HepG2 (cell line): ENCODE measurements around the gene B3GNT8. TPM values are rescaled to one million over a fixed set of nuclear protein-coding genes. Genes with fewer than 3 reads are reported as not detected.

Source experiments
- CBX2 ChIP-seq, 2 experiments: fragments of 200-600 bp in 1 of 2; sonication (generic); formaldehyde crosslinking in 1 of 2; IDR thresholded peaks; 2 replicates each; pipeline versions ENCODE4 v1.7.0 to v1.8.1; 2018 to 2022; ENCODE audit warnings: low read depth in 2 of 2, low read length in 1 of 2, mild to moderate bottlenecking in 1 of 2, missing genetic modification reagents in 1 of 2
- CCDC6 ChIP-seq: sonication (generic); formaldehyde crosslinking; IDR thresholded peaks from 2 replicates; pipeline ENCODE4 v1.8.1; 2022; ENCODE audit warnings: mild to moderate bottlenecking, missing genetic modification reagents, moderate library complexity
- CREB1 ChIP-seq, 2 experiments: fragments of 450-650 bp in 1 of 2; IDR thresholded peaks; 2 replicates each; pipeline ENCODE4 v1.6.1; 2016 to 2017; ENCODE audit warnings: control low read depth in 1 of 2, mild to moderate bottlenecking in 1 of 2, missing compliant biosample characterization in 1 of 2, missing genetic modification characterization in 1 of 2
- CREM ChIP-seq, 2 experiments: sonication (generic) in 1 of 2; formaldehyde crosslinking in 1 of 2; IDR thresholded peaks; 2 replicates each; pipeline versions ENCODE4 v1.4.0 to v1.6.1; 2016 to 2020; ENCODE audit warnings: antibody characterized with exemption in 1 of 2, mild to moderate bottlenecking in 1 of 2, missing genetic modification reagents in 1 of 2
- FOSL2 ChIP-seq: sonication (generic); formaldehyde crosslinking; IDR thresholded peaks from 2 replicates; pipeline ENCODE4 v1.4.0; 2020; ENCODE audit warnings: missing genetic modification reagents
- FOXC1 ChIP-seq: sonication (generic); formaldehyde crosslinking; IDR thresholded peaks from 2 replicates; pipeline ENCODE4 v1.8.0; 2022; ENCODE audit warnings: mild to moderate bottlenecking, missing genetic modification reagents, borderline replicate concordance
- GATAD1 ChIP-seq: IDR thresholded peaks from 2 replicates; pipeline ENCODE4 v1.6.1; 2016; ENCODE audit warnings: missing genetic modification reagents, missing compliant biosample characterization
- HMG20A ChIP-seq: IDR thresholded peaks from 2 replicates; pipeline ENCODE4 v1.6.1; 2016; ENCODE audit warnings: borderline replicate concordance
- HNRNPLL ChIP-seq: fragments of 200-400 bp; formaldehyde crosslinking; IDR thresholded peaks from 2 replicates; pipeline ENCODE4 v1.6.1; 2017; ENCODE audit warnings: mild to moderate bottlenecking, low read depth, low read length; ENCODE audit not compliant: poor library complexity, severe bottlenecking
- KMT2A ChIP-seq: sonication (generic); formaldehyde crosslinking; IDR thresholded peaks from 2 replicates; pipeline ENCODE4 v1.4.0; 2020; ENCODE audit warnings: missing genetic modification reagents
- MXI1 ChIP-seq: IDR thresholded peaks from 3 replicates; pipeline ENCODE4 v1.6.1; 2012; ENCODE audit warnings: low read depth, low read length, inconsistent platforms, borderline replicate concordance
- PRDM10 ChIP-seq: sonication (generic); formaldehyde crosslinking; IDR thresholded peaks from 2 replicates; pipeline ENCODE4 v1.4.0; 2020; ENCODE audit warnings: low read depth, missing genetic modification reagents
- SP2 ChIP-seq: sonication (generic); formaldehyde crosslinking; IDR thresholded peaks from 2 replicates; pipeline ENCODE4 v1.5.1; 2020; ENCODE audit warnings: mild to moderate bottlenecking, missing genetic modification reagents
- ZBTB34 ChIP-seq: sonication (generic); formaldehyde crosslinking; IDR thresholded peaks from 2 replicates; pipeline ENCODE4 v1.8.0; 2022; ENCODE audit warnings: mild to moderate bottlenecking, missing genetic modification reagents
- ZNF335 ChIP-seq: sonication (generic); formaldehyde crosslinking; IDR thresholded peaks from 2 replicates; pipeline ENCODE4 v1.4.0; 2020; ENCODE audit warnings: missing genetic modification reagents
- ZNF468 ChIP-seq: sonication (generic); formaldehyde crosslinking; IDR thresholded peaks from 2 replicates; pipeline ENCODE4 v1.8.0; 2022; ENCODE audit warnings: mild to moderate bottlenecking, moderate library complexity, missing genetic modification reagents
- ZNF557 ChIP-seq: sonication (generic); formaldehyde crosslinking; IDR thresholded peaks from 2 replicates; pipeline ENCODE4 v1.4.0; 2020; ENCODE audit warnings: missing genetic modification reagents
- ZNF883 ChIP-seq: sonication (generic); formaldehyde crosslinking; IDR thresholded peaks from 2 replicates; pipeline ENCODE4 v1.5.1; 2020; ENCODE audit warnings: mild to moderate bottlenecking, missing genetic modification reagents; ENCODE audit errors: not compliant biosample characterization
- polyA plus RNA-seq, 8 experiments: library from polyadenylated mRNA; depleted of rRNA in 3 of 8; stranded (reverse) in 7 of 8; unstranded in 1 of 8; fragments of >200 nt; fragmentation: Illumina TruSeq in 4 of 8; extraction: Trizol in 4 of 8; gene quantifications; 2 replicates each; pipeline versions ENCODE4 v1.2.1 to v1.2.3, GENCODE V29; 2011 to 2016; ENCODE audit warnings: low read depth in 4 of 8, missing spikeins in 1 of 8, mixed read lengths in 1 of 8; ENCODE audit not compliant: insufficient read depth in 1 of 8
- total RNA-seq, 5 experiments: library from RNA; depleted of rRNA; stranded (reverse); fragments of >200 nt; fragmentation: Illumina TruSeq; extraction: Trizol; gene quantifications; 2 replicates each; pipeline ENCODE4 v1.2.3, GENCODE V29; 2016; ENCODE audit warnings: low read depth in 1 of 5
- TF ChIP-seq, protein P1 (sequence below): sonication (generic); formaldehyde crosslinking; IDR thresholded peaks from 2 replicates; pipeline ENCODE4 v1.5.0; 2020; ENCODE audit warnings: mild to moderate bottlenecking, missing genetic modification reagents, borderline replicate concordance

The B3GNT8 gene
- total and polyA plus RNA-seq, 2 of the 13 experiments (the other 11 are each of a cell fraction or from before 2014, with no cell fraction given): 0.26 to 1.9 TPM

DNA sequence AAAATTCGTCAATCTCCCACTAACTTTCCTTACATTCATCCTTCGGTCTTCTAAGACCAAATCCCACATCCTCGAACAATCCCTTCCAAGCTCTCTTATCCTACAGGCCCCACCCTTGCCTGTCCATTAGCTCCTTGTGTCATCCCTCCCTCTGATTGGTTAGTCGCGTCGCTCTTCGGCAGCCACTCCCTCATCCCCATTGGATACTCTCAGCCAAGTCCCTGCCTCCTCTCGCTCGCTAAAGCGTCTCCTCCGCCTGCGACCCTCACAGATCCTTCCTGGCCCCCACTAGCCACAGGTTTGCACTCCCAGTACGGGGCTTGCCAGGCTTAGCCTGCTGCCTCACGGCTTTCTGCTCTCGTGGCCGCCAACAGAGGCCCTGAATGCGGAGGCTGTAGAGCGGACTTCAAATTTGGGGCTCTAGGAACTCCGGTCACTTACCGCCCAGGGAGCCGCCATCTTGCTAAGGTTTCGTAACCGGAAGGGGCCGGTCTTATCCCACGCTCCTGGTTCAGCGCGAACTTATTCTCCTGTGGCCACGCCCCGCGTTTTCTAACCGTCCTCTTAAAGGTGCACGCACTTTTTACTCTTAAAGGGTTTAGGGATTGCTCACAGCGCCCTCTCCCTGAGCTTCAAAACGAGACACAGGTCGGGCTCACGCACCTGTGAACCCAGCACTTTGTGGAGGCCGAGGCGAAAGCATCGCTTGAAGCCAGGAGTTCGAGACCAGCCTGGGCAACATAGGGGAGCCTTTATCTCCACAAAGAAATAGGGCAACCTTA, 12.5 kb upstream of the B3GNT8 start, which contains the start of gene DMAC2 (continued):
- no peak for TF ChIP-seq CBX2 (IDR thresholded peaks at IDR 0.05; ENCODE audit: low read depth, low read length)
- 0 out of 2 replicates have a peak, but pooled peaks have one; percentile 25 for TF ChIP-seq CBX2 (CRISPR knock-in tag; IDR thresholded peaks at IDR 0.05; ENCODE audit: low read depth)
- TF ChIP-seq HNRNPLL: peak; percentile 43
- peak; percentile 16 for TF ChIP-seq FOSL2 (CRISPR knock-in tag)
- peak; percentile 86 for TF ChIP-seq ZNF883 (CRISPR knock-in tag)
- TF ChIP-seq KMT2A: peak; percentile 50; the same call in 1 of the 2 replicates
- TF ChIP-seq SP2: peak; percentile 85
- peak; percentile 98 for TF ChIP-seq ZNF335
- TF ChIP-seq PRDM10 (CRISPR knock-in tag): 0 out of 2 replicates have a peak, but pooled peaks have one; percentile 35
- TF ChIP-seq MXI1: peak; percentile 28; the same call in 1 of the 3 replicates
- peak; percentile 77 for TF ChIP-seq CREM (IDR thresholded peaks at IDR 0.05)
- TF ChIP-seq CREM (CRISPR knock-in tag; IDR thresholded peaks at IDR 0.05): no peak
- no peak for TF ChIP-seq ZBTB34
- peak; percentile 38; the same call in 1 of the 2 replicates for TF ChIP-seq CREB1 (IDR thresholded peaks at IDR 0.05)
- peak; percentile 88 for TF ChIP-seq CREB1 (CRISPR knock-in tag; IDR thresholded peaks at IDR 0.05)
- no peak; the same call in 1 of the 2 replicates for TF ChIP-seq HMG20A (CRISPR knock-in tag)
- no peak for TF ChIP-seq ZNF468
- TF ChIP-seq CCDC6 (CRISPR knock-in tag): no peak
- TF ChIP-seq FOXC1 (CRISPR knock-in tag): peak; percentile 80
- TF ChIP-seq GATAD1 (CRISPR knock-in tag): peak; percentile 96
- TF ChIP-seq ZNF557 (CRISPR knock-in tag): no peak
- TF ChIP-seq, protein P1, sequence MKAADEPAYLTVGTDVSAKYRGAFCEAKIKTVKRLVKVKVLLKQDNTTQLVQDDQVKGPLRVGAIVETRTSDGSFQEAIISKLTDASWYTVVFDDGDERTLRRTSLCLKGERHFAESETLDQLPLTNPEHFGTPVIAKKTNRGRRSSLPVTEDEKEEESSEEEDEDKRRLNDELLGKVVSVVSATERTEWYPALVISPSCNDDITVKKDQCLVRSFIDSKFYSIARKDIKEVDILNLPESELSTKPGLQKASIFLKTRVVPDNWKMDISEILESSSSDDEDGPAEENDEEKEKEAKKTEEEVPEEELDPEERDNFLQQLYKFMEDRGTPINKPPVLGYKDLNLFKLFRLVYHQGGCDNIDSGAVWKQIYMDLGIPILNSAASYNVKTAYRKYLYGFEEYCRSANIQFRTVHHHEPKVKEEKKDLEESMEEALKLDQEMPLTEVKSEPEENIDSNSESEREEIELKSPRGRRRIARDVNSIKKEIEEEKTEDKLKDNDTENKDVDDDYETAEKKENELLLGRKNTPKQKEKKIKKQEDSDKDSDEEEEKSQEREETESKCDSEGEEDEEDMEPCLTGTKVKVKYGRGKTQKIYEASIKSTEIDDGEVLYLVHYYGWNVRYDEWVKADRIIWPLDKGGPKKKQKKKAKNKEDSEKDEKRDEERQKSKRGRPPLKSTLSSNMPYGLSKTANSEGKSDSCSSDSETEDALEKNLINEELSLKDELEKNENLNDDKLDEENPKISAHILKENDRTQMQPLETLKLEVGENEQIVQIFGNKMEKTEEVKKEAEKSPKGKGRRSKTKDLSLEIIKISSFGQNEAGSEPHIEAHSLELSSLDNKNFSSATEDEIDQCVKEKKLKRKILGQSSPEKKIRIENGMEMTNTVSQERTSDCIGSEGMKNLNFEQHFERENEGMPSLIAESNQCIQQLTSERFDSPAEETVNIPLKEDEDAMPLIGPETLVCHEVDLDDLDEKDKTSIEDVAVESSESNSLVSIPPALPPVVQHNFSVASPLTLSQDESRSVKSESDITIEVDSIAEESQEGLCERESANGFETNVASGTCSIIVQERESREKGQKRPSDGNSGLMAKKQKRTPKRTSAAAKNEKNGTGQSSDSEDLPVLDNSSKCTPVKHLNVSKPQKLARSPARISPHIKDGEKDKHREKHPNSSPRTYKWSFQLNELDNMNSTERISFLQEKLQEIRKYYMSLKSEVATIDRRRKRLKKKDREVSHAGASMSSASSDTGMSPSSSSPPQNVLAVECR (CRISPR knock-in tag): peak; percentile 86; the same call in 1 of the 2 replicates
